Measurements from ENCODE around the gene D2HGDH.
"Not testable (repeated sequence)": the region's sequence is repeated elsewhere in the genome, so short reads cannot be mapped to it uniquely, and the experiment has no call there.

GRCh38 chr2:241732513-241733186 lies 1.8 kb upstream of the D2HGDH start:
- TF ChIP-seq, protein P1, sequence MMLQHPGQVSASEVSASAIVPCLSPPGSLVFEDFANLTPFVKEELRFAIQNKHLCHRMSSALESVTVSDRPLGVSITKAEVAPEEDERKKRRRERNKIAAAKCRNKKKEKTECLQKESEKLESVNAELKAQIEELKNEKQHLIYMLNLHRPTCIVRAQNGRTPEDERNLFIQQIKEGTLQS (IDR thresholded peaks at IDR 0.05; ENCODE audit: insufficient read depth, low read depth, low read length): not testable (repeated sequence)
- TF ChIP-seq CTCF (IDR thresholded peaks at IDR 0.05; ENCODE audit: control extremely low read depth in 1 of 3, insufficient read depth in 1 of 3, low read depth in 1 of 3, low read length in 3 of 3): peak in 1 of 3 experiments; percentile 21; a peak in 1 of 4 replicates
- TF ChIP-seq SP2 (IDR thresholded peaks at IDR 0.05; ENCODE audit: low read length); EZH2 (IDR thresholded peaks at IDR 0.05; ENCODE audit: low read depth, low read length, severe bottlenecking); GTF2F1 (IDR thresholded peaks at IDR 0.05; ENCODE audit: borderline replicate concordance, low read depth, low read length): not testable (repeated sequence)
